IMR-90 (cell line): ENCODE measurements around the gene NABP1. TPM values are rescaled to one million over a fixed set of nuclear protein-coding genes. Genes with fewer than 3 reads are reported as not detected.

Experiments
- ATAC-seq: fragments of 200-7000 bp; cut with Tn5 transposase; 2 replicates; pipeline ENCODE4 v1.9.1; 2020; ENCODE audit warnings: low read depth, mild to moderate bottlenecking, moderate library complexity
- BruUV-seq: library from RNA; stranded (reverse); fragments of 400-500 nt; replicated peaks from 2 replicates; lab custom pipeline; 2021; lab: Mats Ljungman, UMichigan
- CTCF ChIA-PET: fragments of 300-600 bp; formaldehyde crosslinking; extraction: SDS; loops from one replicate; lab custom pipeline; 2021; ENCODE audit warnings: antibody characterized with exemption; lab: Yijun Ruan, JAX
- POLR2A ChIA-PET: fragments of 300-600 bp; sonication (Branson Sonifier 250); formaldehyde crosslinking; loops from one replicate; lab custom pipeline; 2022; ENCODE audit warnings: antibody characterized with exemption; ENCODE audit not compliant: unreplicated experiment; lab: Charles Lee
- DNase-seq: peaks from one replicate; pipeline ENCODE4 v3.0.0; 2013
- H2AFZ ChIP-seq: replicated peaks from 2 replicates; pipeline ENCODE3; 2013; ENCODE audit warnings: low read length, mild to moderate bottlenecking; ENCODE audit not compliant: poor library complexity
- H2AK5ac ChIP-seq: 2 replicates; pipeline ENCODE4 v1.6.1; 2013; ENCODE audit warnings: low read depth, low read length, inconsistent platforms
- H2AK9ac ChIP-seq: replicated peaks from 2 replicates; pipeline ENCODE3; 2013; ENCODE audit warnings: mild to moderate bottlenecking, low read depth, low read length, moderate library complexity; ENCODE audit not compliant: poor library complexity
- H2BK120ac ChIP-seq: 2 replicates; pipeline ENCODE4 v1.6.1; 2013; ENCODE audit warnings: low read depth, low read length, inconsistent platforms
- H2BK15ac ChIP-seq: 3 replicates; pipeline ENCODE4 v1.6.1; 2013; ENCODE audit warnings: low read depth, low read length, inconsistent platforms
- H2BK20ac ChIP-seq: 2 replicates; pipeline ENCODE4 v1.6.1; 2013; ENCODE audit warnings: low read depth, mild to moderate bottlenecking, inconsistent platforms, low read length, moderate library complexity
- H2BK5ac ChIP-seq: 2 replicates; pipeline ENCODE4 v1.6.1; 2013; ENCODE audit warnings: mild to moderate bottlenecking, low read depth, low read length, inconsistent platforms; ENCODE audit not compliant: poor library complexity, severe bottlenecking
- H3K14ac ChIP-seq: replicated peaks from 2 replicates; pipeline ENCODE4 v1.6.1; 2013; ENCODE audit warnings: low read depth, low read length, inconsistent platforms
- H3K18ac ChIP-seq: 2 replicates; pipeline ENCODE4 v1.6.1; 2013; ENCODE audit warnings: low read depth, low read length, control low read depth
- H3K23ac ChIP-seq: 2 replicates; pipeline ENCODE4 v1.6.1; 2013; ENCODE audit warnings: low read depth, low read length, inconsistent platforms
- H3K27ac ChIP-seq: 2 replicates; pipeline ENCODE4 v1.5.1; 2013; ENCODE audit warnings: mild to moderate bottlenecking, control low read depth, low read length; ENCODE audit not compliant: insufficient read depth
- H3K27me3 ChIP-seq: 2 replicates; pipeline ENCODE4 v1.6.1; 2013; ENCODE audit warnings: low read length; ENCODE audit not compliant: control insufficient read depth, insufficient read depth
- H3K36me3 ChIP-seq: 2 replicates; pipeline ENCODE4 v1.6.1; 2013; ENCODE audit warnings: low read length, mixed read lengths; ENCODE audit not compliant: control insufficient read depth, insufficient read depth
- H3K4ac ChIP-seq: 2 replicates; pipeline ENCODE4 v1.6.1; 2013; ENCODE audit warnings: low read depth, low read length, inconsistent platforms
- H3K4me1 ChIP-seq: 2 replicates; pipeline ENCODE4 v1.6.1; 2013; ENCODE audit warnings: low read length, mixed read lengths; ENCODE audit not compliant: control insufficient read depth, insufficient read depth
- H3K4me2 ChIP-seq: 2 replicates; pipeline ENCODE4 v1.6.1; 2013; ENCODE audit warnings: low read depth, mild to moderate bottlenecking, control low read depth, low read length, moderate library complexity
- H3K4me3 ChIP-seq: 2 replicates; pipeline ENCODE4 v1.5.1; 2013; ENCODE audit warnings: low read depth, mild to moderate bottlenecking, control low read depth, low read length, moderate library complexity; ENCODE audit not compliant: insufficient read depth
- H3K56ac ChIP-seq: 2 replicates; pipeline ENCODE4 v1.6.1; 2013; ENCODE audit warnings: low read length, inconsistent platforms; ENCODE audit not compliant: insufficient read depth; ENCODE audit errors: extremely low read depth
- H3K79me1 ChIP-seq, 2 experiments: 2 replicates each; pipeline ENCODE4 v1.6.1; 2013; ENCODE audit warnings: low read length in 2 of 2, inconsistent platforms in 1 of 2, low read depth in 1 of 2
- H3K9ac ChIP-seq: 2 replicates; pipeline ENCODE4 v1.6.1; 2013; ENCODE audit warnings: low read depth, low read length, control low read depth
- H3K9me1 ChIP-seq: 2 replicates; pipeline ENCODE4 v1.6.1; 2013; ENCODE audit warnings: low read length, inconsistent platforms; ENCODE audit not compliant: insufficient read depth
- H3K9me3 ChIP-seq: 2 replicates; pipeline ENCODE4 v1.6.1; 2013; ENCODE audit warnings: low read length; ENCODE audit not compliant: control insufficient read depth, insufficient read depth
- H4K20me1 ChIP-seq: 2 replicates; pipeline ENCODE4 v1.6.1; 2013; ENCODE audit warnings: low read length, inconsistent platforms; ENCODE audit not compliant: insufficient read depth
- H4K5ac ChIP-seq: 2 replicates; pipeline ENCODE4 v1.6.1; 2013; ENCODE audit warnings: mild to moderate bottlenecking, low read depth, low read length, control low read depth
- H4K8ac ChIP-seq, 2 experiments: 2 replicates each; pipeline ENCODE4 v1.6.1; 2013; ENCODE audit warnings: low read depth in 2 of 2, low read length in 2 of 2, control low read depth in 1 of 2, inconsistent platforms in 1 of 2
- H4K91ac ChIP-seq: 2 replicates; pipeline ENCODE4 v1.6.1; 2013; ENCODE audit warnings: low read depth, low read length, inconsistent platforms; ENCODE audit not compliant: insufficient read depth
- NFE2L2 ChIP-seq: fragments of 150-350 bp; IDR thresholded peaks from 2 replicates; pipeline ENCODE4 v1.6.1; 2016; ENCODE audit warnings: low read depth, mild to moderate bottlenecking, low read length
- POLR2A ChIP-seq: IDR thresholded peaks from 2 replicates; pipeline ENCODE4 v1.6.1; 2012; ENCODE audit warnings: mild to moderate bottlenecking, low read depth, low read length
- WGBS, 2 experiments: methylation state at CpG; one replicate each; pipeline versions ENCODE4 v1.1.5 to v1.1.7; 2013; ENCODE audit warnings: missing lambda C conversion rate in 2 of 2; ENCODE audit not compliant: insufficient read length in 1 of 2; ENCODE audit errors: extremely low coverage in 2 of 2; 5-methylcytosine and 5-hydroxymethylcytosine counted together
- dilution Hi-C: fragments of 300-500 bp; cut with HindIII; formaldehyde crosslinking; loops from one replicate; pipeline ENCODE4 v1.14.3; 2018; ENCODE audit warnings: low sequenced_read_pairs; ENCODE audit not compliant: unreplicated experiment
- in situ Hi-C: fragments of 300-500 bp; cut with MboI; formaldehyde crosslinking; loops from 3 replicates; pipeline ENCODE4 v1.14.3; 2019; ENCODE audit warnings: low sequenced_read_pairs, inconsistent platforms, mixed read lengths
- intact Hi-C: fragments of 100-400 bp; cut with micrococcal nuclease; formaldehyde crosslinking; loops from 2 replicates; pipeline ENCODE4 v1.10.0; 2022
- polyA plus RNA-seq, 3 experiments: library from polyadenylated mRNA; depleted of rRNA; stranded (reverse); fragments of >200 nt; gene quantifications; 2 replicates each; pipeline ENCODE4 v1.2.3, GENCODE V29; 2012; ENCODE audit warnings: low replicate concordance in 1 of 3
- total RNA-seq: library from RNA; depleted of rRNA; stranded (reverse); fragments of >200 nt; gene quantifications from 2 replicates; pipeline ENCODE4 v1.2.3, GENCODE V29; 2012

Gene NABP1
- total and polyA plus RNA-seq, 2 of the 4 experiments (the other 2 are of a cell fraction), result 57.7 to 73.3 TPM

DNA sequence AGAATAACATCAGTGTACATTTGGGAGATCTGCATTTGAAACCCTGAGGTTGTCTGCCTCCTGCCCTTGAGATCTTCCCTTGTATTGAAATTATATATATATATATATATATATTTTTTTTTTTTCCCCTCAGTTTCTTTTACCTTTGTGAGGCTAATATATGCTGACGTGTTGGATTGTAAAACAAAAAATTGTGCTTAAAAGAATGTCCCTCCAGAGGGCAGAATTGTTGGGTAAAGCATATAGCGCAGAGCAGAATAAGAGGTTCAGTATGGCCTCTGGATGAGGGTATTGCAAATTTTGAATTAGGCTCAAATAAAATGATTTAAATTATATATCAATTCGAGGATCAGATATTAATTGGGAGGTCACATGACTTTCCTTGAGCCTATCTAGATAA is 12.4 kb downstream of the NABP1 start:
- Histone ChIP-seq H3K27ac (no peak overlapping the region), H2BK15ac (no peak overlapping the region), H4K8ac (no peak overlapping the region), H3K9me1 (peaks cover 7% of the 10 kb centered on the region), H3K79me1 (peaks cover 0 to 18% of the 10 kb centered on the region in 2 experiments; a peak in 1 of 4 replicates), H3K23ac (no peak overlapping the region), H2AK5ac (no peak overlapping the region), H2BK5ac (peak overlapping the region; percentile 92), H2BK20ac (no peak overlapping the region), H2AK9ac (no peak overlapping the region), H4K5ac (no peak overlapping the region), H3K14ac (no peak overlapping the region), H3K4ac (no peak overlapping the region), H3K56ac (no peak overlapping the region), H3K9ac (no peak overlapping the region; the same call in 1 of the 2 replicates), H3K18ac (no peak overlapping the region), H3K9me3 (no peaks in the 10 kb centered on the region), H3K36me3 (peaks cover 11% of the 10 kb centered on the region), H3K27me3 (no peaks in the 10 kb centered on the region), H4K20me1 (peaks cover 3% of the 10 kb centered on the region; the same call in 1 of the 2 replicates), H3K4me1 (peaks cover 12% of the 10 kb centered on the region), H3K4me3 (no peak overlapping the region), H4K91ac (no peak overlapping the region), H2AFZ (no peak overlapping the region), H2BK120ac (no peak overlapping the region), H3K4me2 (no peak overlapping the region)
- intact Hi-C loops, result loop anchor here (5.0 kb wide), 1 partner anchor 472 kb away; no protein-coding TSS in a partner anchor
- in situ Hi-C loops, result loop anchor here (5.0 kb wide), 1 partner anchor 118 kb away; no protein-coding TSS in a partner anchor
- BruUV-seq, result no TSS peak
- ChIA-PET POLR2A (interaction anchor here (0.6 kb wide), 1 partner anchor 308 kb away, joined by 3 read pairs; no protein-coding TSS in a partner anchor), CTCF (interaction anchor here (1.0 kb wide), 1 partner anchor 119 kb away, joined by 3 read pairs; no protein-coding TSS in a partner anchor)
- DNase-seq, result no peak
- no peak for TF ChIP-seq NFE2L2
- TF ChIP-seq POLR2A, result 0 out of 2 replicates have a peak, but pooled peaks have one; percentile 17
- dilution Hi-C loops, result no loop called here
- WGBS, 2 experiments, result no CpG with 5 or more reads among the region's 3 CpGs
- no peak for ATAC-seq
